Stimulated activated CD8-positive, alpha-beta memory T cell treated with anti-CD3 and anti-CD28 coated beads, Interleukin-12 subunit alpha, Interleukin-12 subunit beta, amount 100 ng/mL, for 24 hours (primary cell): ENCODE results near the gene GABRG3.
"Not testable (repeated sequence)": the region's sequence is repeated elsewhere in the genome, so short reads cannot be mapped to it uniquely, and the experiment has no call there.

ENCODE experiments used
- DNase-seq: peaks from one replicate; pipeline ENCODE4 v3.0.0-alpha.2; 2020; ENCODE audit errors: extremely low read depth

Gene GABRG3

DNA sequence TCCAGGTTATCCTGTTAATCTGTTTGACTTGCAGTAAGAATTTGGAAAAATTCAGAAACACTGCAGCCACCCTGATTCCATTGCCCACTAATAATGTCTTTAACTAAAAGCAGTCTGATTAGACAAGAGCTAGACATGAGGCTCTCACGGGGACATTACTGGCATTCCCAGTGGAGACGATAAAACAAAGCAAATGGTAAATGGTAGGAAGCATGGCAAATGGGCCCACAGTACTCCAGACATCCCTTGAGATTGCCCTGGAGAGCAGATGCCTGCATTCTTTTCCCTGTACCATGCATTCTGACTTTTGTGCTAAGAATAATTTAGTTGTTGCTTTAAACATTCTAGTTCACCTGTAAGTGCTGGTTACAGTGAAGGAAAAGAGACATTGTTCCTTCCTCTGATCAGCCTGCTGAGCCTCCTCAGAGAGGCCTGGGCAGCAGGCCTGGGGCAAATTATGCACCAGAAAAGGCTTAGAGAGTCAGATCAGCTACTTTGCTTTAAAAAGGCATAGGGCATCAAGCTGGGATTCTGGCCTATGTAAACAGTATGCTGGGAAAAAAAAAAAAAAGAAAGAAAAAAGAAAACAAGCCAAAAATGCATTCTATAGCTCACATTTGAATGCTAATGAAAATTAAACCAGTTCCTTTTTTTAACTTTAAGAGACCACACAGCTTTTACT, 204.6 kb downstream of the GABRG3 start:
- no peak for DNase-seq

- no peak for DNase-seq
Observed at GRCh38 chr15:27176785-27177406, 205.9 kb downstream of the GABRG3 start.

- no peak for DNase-seq
Observed at GRCh38 chr15:27179789-27180188, 208.8 kb downstream of the GABRG3 start.

DNA sequence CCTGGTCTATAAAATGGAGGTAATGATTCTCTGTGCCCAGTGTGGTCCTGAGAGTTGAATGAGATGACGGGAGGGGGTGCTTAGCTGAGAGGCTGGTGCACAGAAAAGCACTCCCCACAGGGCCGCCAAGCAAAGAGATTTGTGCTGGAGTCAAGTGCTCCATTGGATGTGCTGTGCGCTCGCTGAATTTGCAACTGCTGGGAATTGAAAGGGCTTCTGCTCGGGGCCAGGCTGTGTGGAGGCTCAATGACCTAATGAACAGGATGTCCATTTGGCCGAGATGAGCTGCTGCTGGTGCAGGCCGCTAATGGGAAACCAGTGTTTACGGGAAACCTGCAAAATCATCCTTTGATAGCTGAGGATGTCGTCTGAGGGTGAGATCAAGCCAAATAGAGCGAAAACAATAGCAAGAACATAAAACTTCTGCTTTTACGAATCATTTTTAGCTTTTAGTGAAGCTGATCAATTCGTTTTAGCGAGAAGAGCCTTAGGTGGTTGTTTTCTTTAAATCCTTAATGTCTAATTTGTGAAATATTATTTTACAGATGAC, 211.7 kb downstream of the GABRG3 start:
- no peak for DNase-seq

- DNase-seq: no peak
Observed at GRCh38 chr15:27183201-27183600, 212.2 kb downstream of the GABRG3 start.

GRCh38 chr15:27191515-27191914, 220.5 kb downstream of the GABRG3 start:
- DNase-seq: not testable (repeated sequence)

- DNase-seq: no peak
Observed at GRCh38 chr15:27196691-27197090, 225.7 kb downstream of the GABRG3 start.

- DNase-seq: no peak
Observed at GRCh38 chr15:27201425-27201824, 230.4 kb downstream of the GABRG3 start.

DNA sequence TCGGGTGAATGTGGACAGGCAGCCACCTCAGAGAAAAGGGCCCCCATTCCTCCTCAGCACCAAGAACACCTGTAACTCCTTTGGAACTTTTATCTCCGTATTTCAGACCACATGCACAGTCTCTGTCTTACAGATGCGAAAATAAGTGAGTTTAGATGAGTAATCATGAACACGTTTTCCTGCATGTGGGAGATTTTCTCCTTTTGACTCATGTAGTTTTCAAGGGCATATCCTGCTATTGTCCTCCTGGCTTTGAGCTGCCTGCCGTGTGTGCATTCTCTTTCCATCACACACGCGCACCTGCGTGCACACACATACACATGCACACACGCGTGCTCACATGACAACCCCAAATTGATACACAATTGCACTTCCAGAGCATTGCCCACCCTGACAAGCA, 239.2 kb downstream of the GABRG3 start:
- DNase-seq: no peak

GRCh38 chr15:27214032-27214431, 243.1 kb downstream of the GABRG3 start:
- DNase-seq: no peak

- no peak for DNase-seq
Observed at GRCh38 chr15:27214961-27215360, 244.0 kb downstream of the GABRG3 start.

DNA sequence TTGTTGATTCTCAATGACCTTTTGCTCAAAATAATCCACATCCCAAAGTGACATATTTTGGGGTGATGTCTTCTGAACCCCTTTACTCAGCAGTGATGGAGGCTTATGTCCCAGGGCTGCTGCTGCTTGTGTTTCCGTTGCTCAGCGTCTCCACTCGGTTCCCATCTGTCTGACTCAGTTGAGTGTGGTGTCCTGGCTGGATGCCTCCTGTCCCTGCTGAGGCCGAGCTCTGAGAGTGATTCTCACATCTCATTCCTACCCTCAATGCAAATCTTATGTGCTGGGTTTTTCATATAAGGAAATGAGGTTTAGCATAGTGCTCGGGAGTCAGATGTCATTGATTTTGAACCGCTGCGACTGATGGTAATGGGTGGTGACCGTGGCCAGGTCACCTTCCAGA, 247.4 kb downstream of the GABRG3 start:
- no peak for DNase-seq

GRCh38 chr15:27219636-27220035, 248.7 kb downstream of the GABRG3 start:
- no peak for DNase-seq

DNA sequence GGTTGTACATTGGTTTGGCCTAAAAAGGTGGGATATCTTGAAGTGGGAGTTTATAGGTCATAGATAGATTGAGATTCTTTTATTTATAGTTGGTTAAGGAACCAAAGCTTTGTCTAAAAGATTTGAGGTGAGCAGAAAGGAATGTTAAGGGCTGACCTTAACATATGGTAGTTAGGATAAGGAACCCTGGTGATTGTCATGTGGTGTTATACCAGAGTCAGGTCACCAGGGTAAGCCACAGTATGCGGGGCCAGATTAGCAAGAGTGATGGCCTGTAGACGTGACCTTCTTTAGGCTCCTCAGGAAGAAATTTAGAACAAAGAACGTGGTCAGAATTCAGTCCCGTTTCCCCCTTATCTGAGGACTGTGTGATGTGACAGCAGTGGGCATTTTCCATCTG, 249.2 kb downstream of the GABRG3 start:
- no peak for DNase-seq

DNA sequence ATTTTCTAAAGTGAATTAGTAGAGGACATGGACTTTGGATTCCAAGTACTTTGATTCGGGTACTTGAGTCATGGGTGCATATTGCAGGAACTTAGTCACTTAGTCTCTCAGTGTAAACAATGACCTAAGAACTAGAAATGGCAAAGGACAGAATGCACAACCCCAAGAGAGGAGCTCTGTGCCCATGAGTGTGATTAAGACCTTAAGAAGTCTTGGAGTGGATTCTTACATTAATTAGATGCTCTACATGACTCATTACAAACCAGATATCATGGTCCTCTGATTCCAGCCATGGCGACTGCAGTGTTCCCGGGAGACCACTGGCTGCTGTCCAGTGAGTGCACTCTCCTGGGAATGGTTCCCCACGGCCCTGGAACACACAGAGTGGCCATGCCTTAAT, 251.5 kb downstream of the GABRG3 start:
- DNase-seq: no peak

DNA sequence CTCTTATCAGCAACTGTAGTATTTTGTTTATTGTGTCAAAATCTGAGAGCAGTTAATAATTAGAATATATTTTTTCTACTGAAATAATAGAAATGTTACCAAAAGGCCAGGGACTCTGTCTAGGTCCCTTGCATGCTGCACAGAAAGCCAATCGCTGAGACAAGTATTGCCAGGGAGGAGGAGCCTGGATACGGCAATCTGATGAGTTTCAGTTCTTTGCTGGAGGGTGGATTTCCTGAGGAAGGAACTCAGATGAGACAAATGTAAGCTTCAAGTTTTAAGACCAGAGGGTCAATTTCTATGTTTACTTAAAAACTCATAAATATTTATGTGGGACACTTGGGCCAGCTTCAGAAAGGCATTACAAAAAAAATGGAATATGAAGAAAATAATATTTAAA, 252.2 kb downstream of the GABRG3 start:
- no peak for DNase-seq

- DNase-seq: no peak
Observed at GRCh38 chr15:27231811-27232210, 260.8 kb downstream of the GABRG3 start.

DNA sequence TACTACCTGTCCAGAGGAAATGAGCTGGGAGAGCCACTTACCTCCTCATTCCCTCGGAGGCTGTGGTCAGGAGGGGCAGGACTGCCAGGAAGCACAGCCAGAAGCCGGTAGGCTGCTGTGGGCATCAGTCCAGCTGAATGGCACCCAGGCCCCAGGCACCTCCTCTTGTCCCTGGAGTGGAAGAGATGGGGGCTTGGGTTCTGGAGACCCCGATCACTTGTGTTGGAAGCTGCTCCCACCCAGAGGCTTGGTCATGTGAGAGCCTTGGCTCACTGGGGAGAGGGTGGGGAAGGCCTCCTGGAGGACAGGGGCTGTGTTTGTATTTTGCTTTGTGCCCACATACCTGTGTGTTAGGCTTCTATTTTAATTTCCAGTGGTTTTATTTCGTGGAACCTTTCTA, 261.9 kb downstream of the GABRG3 start:
- DNase-seq: no peak

DNA sequence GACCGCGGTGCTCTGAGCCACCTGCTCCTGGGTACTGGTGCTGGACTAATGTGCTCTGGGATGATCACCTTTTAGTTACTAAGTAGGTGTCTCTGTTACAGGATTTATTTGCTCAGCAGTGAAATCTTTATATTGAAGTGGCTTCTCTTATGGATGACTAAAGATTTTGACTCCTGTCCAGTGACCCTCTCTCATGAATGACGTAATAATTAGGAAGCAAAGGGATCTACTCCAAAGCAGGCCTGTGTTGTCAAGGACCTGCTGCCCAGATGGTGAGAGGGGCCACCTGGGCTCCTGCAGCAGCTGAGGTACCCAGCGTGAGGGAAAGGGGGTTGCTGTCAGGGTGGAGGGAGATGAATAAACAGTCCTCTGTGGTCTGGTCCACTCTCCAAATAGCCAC, 263.6 kb downstream of the GABRG3 start:
- DNase-seq: no peak

- no peak for DNase-seq
Observed at GRCh38 chr15:27235161-27235560, 264.2 kb downstream of the GABRG3 start.

DNA sequence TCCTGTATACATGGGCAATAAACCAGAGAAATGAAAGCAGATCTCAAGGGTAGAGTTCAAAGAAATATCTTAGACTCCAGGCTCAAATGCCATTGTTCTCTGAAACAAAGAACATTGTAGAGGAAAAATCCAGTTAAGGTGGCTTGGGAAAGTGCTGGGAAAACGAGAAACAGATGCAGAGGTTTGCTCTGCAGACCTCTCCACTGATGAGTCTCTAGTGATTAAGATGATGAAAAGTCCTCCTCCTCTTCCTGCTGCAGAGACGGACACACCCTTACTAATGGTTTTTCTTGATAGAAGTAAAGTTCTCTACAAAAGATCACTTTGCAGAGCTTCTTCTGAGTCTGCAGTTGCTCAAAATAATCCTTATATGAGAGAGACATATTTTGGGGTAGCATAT, 264.7 kb downstream of the GABRG3 start:
- no peak for DNase-seq

- no peak for DNase-seq
Observed at GRCh38 chr15:27237319-27237939, 266.4 kb downstream of the GABRG3 start.

GRCh38 chr15:27238209-27238608, 267.2 kb downstream of the GABRG3 start:
- DNase-seq: no peak
